ENCODE results near the gene POLR3B. TPM values are rescaled to one million over a fixed set of nuclear protein-coding genes. Genes with fewer than 3 reads are reported as not detected.

POLR3B gene
- total and polyA plus RNA-seq, 2 of the 8 experiments (the other 6 are each of a cell fraction or from before 2014, with no cell fraction given), result 5.0 to 13.2 TPM

- no peak overlapping the region for H4K5ac ChIP-seq (ENCODE audit: insufficient read length, low read depth, low read length)
- peaks cover 3 to 15% of the 10 kb centered on the region in 2 experiments; a peak in 2 of 4 replicates for H3K79me2 ChIP-seq (ENCODE audit: control insufficient read depth in 1 of 2, insufficient read depth in 2 of 2, low read length in 2 of 2)
- H3K56ac ChIP-seq (replicated peaks; ENCODE audit: insufficient read length, low read depth, low read length), result no peak overlapping the region
- H3K18ac ChIP-seq (ENCODE audit: extremely low read depth, low read length), result no peak overlapping the region
- H3K4me3 ChIP-seq (ENCODE audit: extremely low read depth in 1 of 4, insufficient read depth in 2 of 4, low read depth in 3 of 4, low read length in 4 of 4), result no peak overlapping the region
- no peak overlapping the region; a peak in 1 of 7 replicates for H3K9ac ChIP-seq (replicated peaks in 1 of 4; ENCODE audit: extremely low read depth in 1 of 4, low read depth in 3 of 4, low read length in 3 of 4)
- H4K91ac ChIP-seq (replicated peaks; ENCODE audit: insufficient read length, low read length), result no peak overlapping the region
- no peak overlapping the region for H3K4me2 ChIP-seq (ENCODE audit: insufficient read depth in 1 of 2, low read depth in 2 of 2, low read length in 2 of 2)
- no peaks in the 10 kb centered on the region for H4K20me1 ChIP-seq (replicated peaks in 1 of 2; ENCODE audit: control insufficient read depth in 1 of 2, insufficient read depth in 2 of 2, low read length in 2 of 2)
- 83% methylated on average over 7 of the region's 7 CpGs; no CpG with 5 or more reads in 1 of the 2 experiments for WGBS, 2 experiments (ENCODE audit: extremely low coverage in 1 of 2, insufficient coverage in 1 of 2, insufficient read length in 1 of 2, insufficient replicate concordance in 2 of 2, low coverage in 1 of 2, low lambda C conversion rate in 2 of 2, missing lambda C conversion rate in 1 of 2)
- H3K9me3 ChIP-seq (ENCODE audit: insufficient read depth in 2 of 2, low read depth in 1 of 2, low read length in 1 of 2), result no peaks in the 10 kb centered on the region
- peaks cover 0 to 3% (median under 1%) of the 10 kb centered on the region in 4 experiments; a peak in 4 of 7 replicates for H3K4me1 ChIP-seq (replicated peaks in 1 of 4; ENCODE audit: control insufficient read depth in 3 of 4, insufficient read depth in 4 of 4, low read length in 3 of 4)
- no peak overlapping the region for H2BK120ac ChIP-seq (replicated peaks; ENCODE audit: low read depth, low read length)
- H2BK12ac ChIP-seq (ENCODE audit: low read depth, low read length), result no peak overlapping the region
- no peak overlapping the region for H2AK5ac ChIP-seq (ENCODE audit: low read depth, low read length)
- ChIA-PET POLR2A (ENCODE audit: partially characterized antibody) (interaction anchor here (1.1 kb wide), 1 partner anchor 16 kb away, joined by 3 read pairs; no protein-coding TSS in a partner anchor), CTCF (ENCODE audit: partially characterized antibody) (interaction anchor here (0.8 to 4.3 kb wide), 5 partner anchors 13 to 560 kb away, joined by 3 to 33 read pairs (median 3); no protein-coding TSS in a partner anchor)
- DNase-seq (ENCODE audit: low read depth in 1 of 2, low spot score in 2 of 2) (no peak), FAIRE-seq (no peak)
- H2AFZ ChIP-seq (ENCODE audit: low read length), result no peak overlapping the region
- 0 out of 2 replicates have a peak, but pooled peaks cover 2% of the 10 kb centered on the region for H3K79me1 ChIP-seq (ENCODE audit: low read depth, low read length)
- H3K23me2 ChIP-seq (ENCODE audit: low read depth, low read length), result peaks cover 4% of the 10 kb centered on the region; the same call in 1 of the 2 replicates
- H3K23ac ChIP-seq (ENCODE audit: insufficient read length), result no peak overlapping the region
- no peak overlapping the region for H2BK20ac ChIP-seq (ENCODE audit: low read length)
- H2BK15ac ChIP-seq (ENCODE audit: low read length), result no peak overlapping the region
- no peak overlapping the region for H4K8ac ChIP-seq (ENCODE audit: extremely low read depth, insufficient read depth, low read length)
- no peaks in the 10 kb centered on the region for H3K36me3 ChIP-seq (ENCODE audit: control insufficient read depth in 2 of 4, insufficient read depth in 4 of 4, low read length in 3 of 4)
- no peaks in the 10 kb centered on the region for H3K27me3 ChIP-seq (replicated peaks in 1 of 4; ENCODE audit: control insufficient read depth in 3 of 4, extremely low read depth in 1 of 4, insufficient read depth in 3 of 4, low read length in 3 of 4)
- H3K27ac ChIP-seq (ENCODE audit: low read depth, low read length), result no peak overlapping the region
- H3K4ac ChIP-seq (replicated peaks; ENCODE audit: insufficient read length, low read depth, low read length), result no peak overlapping the region
- H3K14ac ChIP-seq (ENCODE audit: insufficient read length), result no peak overlapping the region
- H2BK5ac ChIP-seq (ENCODE audit: low read depth, low read length), result no peak overlapping the region
- no peak for TF ChIP-seq EP300 (IDR thresholded peaks at IDR 0.05; ENCODE audit: borderline replicate concordance in 1 of 2, low read depth in 2 of 2, low read length in 2 of 2)
These were observed 2.3 kb downstream of the POLR3B start for GRCh38 chr12:106359646-106360399.

Data from H1 (cell line).